ENCODE results near the gene CLDND2. TPM values are rescaled to one million over a fixed set of nuclear protein-coding genes. Genes with fewer than 3 reads are reported as not detected.
"Not testable (repeated sequence)": the region's sequence is repeated elsewhere in the genome, so short reads cannot be mapped to it uniquely, and the experiment has no call there.

Gene CLDND2, protein sequence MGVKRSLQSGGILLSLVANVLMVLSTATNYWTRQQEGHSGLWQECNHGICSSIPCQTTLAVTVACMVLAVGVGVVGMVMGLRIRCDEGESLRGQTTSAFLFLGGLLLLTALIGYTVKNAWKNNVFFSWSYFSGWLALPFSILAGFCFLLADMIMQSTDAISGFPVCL
- total RNA-seq = 1 to 10 TPM in 1 of 2 donors, not detected in 1; 7.9 TPM
- 1 to 10 TPM; 5.9 to 7.6 TPM for polyA plus RNA-seq (ENCODE audit: insufficient read length in 2 of 2)
- long read RNA-seq, donor 1 = 0 reads
- long read RNA-seq, donor 2 = 0 reads
- long read RNA-seq, donor 3 = 0 reads
- long read RNA-seq, donor 4 = 0 reads

DNA sequence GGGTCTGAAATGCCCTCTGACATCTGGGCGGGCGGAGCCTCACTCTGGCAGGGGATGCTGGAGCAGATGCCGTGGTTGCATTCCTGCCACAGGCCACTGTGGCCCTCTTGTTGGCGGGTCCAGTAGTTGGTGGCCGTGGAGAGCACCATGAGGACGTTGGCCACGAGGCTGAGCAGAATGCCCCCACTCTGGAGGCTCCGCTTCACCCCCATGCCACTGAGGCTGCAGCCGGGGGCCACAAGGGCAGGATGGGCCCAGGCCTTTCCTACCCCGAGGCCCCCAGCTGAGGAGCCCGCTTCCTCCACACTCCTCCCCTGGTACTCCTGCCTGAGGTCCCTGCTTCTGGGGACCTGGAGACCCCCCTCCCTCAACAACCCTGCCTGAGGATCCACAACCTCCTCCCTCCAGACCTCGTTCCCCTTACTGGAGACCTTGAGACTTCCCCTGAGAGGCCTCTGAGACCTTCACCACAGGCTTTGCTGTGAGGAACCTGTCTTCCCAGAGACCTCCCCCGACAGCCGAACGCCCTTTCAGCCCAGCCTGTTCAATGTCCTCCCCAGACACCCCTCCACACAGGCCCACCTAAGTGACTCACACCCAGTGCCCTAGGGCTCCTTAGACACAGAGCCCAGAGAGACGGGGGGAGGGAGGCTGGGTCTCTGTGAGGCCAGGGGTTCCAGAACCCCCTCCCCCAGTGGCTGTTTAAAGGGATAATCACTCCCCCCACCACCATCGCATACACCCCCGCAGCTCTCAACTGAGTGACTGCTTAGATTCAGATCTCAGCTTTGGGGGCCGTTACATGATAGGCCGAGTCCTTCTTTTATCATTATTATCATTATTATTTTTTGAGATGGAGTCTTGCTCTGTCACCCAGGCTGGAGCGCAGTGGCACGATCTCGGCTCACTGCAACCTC is at the start of gene CLDND2:
Gene CLDND2, minus strand, starts transcription at position 638 of the 917 bp plus-strand sequence. Its CDS starts 426 bp downstream, at position 212.
- Histone ChIP-seq H3K27ac (ENCODE audit: low read depth, low read length) (peak within 1 kb of the TSS; percentile 89), H3K27me3 (ENCODE audit: control insufficient read depth, insufficient read depth, low read length) (no peaks in the 10 kb centered on the region), H3K4me3 (ENCODE audit: low read depth, low read length) (peak within 1 kb of the TSS; percentile 92), H3K4me1 (ENCODE audit: control insufficient read depth, insufficient read depth, low read length) (peaks cover 38% of the 10 kb centered on the region), H3K9me3 (ENCODE audit: control insufficient read depth, insufficient read depth, low read length) (no peaks in the 10 kb centered on the region), H3K36me3 (ENCODE audit: control insufficient read depth, insufficient read depth, low read length) (no peaks in the 10 kb centered on the region)
- 52% methylated on average over 18 of the region's 23 CpGs for WGBS (ENCODE audit: insufficient coverage)
- DNase-seq (ENCODE audit: low read depth in 4 of 6, low spot score in 6 of 6) = peak in 1 of 6 donors; percentile 9

DNA sequence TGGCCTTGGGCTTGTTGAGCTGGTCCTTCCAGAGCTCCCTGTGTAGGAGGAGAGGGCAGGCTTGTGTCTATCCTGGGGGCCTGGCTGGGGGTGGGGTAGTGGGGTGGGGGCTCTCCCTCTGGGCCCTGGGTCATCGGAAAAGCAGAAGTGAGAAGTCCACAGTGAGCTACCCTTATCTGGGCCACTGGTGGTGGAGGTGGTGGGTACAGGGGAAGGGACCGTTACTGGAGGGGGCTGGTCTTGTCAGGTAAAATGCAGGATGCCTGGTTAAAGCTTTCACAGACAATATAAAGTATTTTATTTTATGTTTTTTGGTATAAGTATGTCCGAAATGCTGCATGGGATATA is 49.0 kb upstream of the CLDND2 start:
- WGBS (ENCODE audit: insufficient coverage) = 83% methylated on average over 1 of the region's 3 CpGs
- no peak for DNase-seq (ENCODE audit: low read depth in 4 of 6, low spot score in 6 of 6)
- Histone ChIP-seq H3K9me3 (ENCODE audit: control insufficient read depth, insufficient read depth, low read length) (no peaks in the 10 kb centered on the region), H3K4me3 (ENCODE audit: low read depth, low read length) (no peak overlapping the region), H3K36me3 (ENCODE audit: control insufficient read depth, insufficient read depth, low read length) (no peaks in the 10 kb centered on the region), H3K27me3 (ENCODE audit: control insufficient read depth, insufficient read depth, low read length) (peaks cover 9% of the 10 kb centered on the region), H3K27ac (ENCODE audit: low read depth, low read length) (no peak overlapping the region), H3K4me1 (ENCODE audit: control insufficient read depth, insufficient read depth, low read length) (peaks cover 4% of the 10 kb centered on the region)

DNA sequence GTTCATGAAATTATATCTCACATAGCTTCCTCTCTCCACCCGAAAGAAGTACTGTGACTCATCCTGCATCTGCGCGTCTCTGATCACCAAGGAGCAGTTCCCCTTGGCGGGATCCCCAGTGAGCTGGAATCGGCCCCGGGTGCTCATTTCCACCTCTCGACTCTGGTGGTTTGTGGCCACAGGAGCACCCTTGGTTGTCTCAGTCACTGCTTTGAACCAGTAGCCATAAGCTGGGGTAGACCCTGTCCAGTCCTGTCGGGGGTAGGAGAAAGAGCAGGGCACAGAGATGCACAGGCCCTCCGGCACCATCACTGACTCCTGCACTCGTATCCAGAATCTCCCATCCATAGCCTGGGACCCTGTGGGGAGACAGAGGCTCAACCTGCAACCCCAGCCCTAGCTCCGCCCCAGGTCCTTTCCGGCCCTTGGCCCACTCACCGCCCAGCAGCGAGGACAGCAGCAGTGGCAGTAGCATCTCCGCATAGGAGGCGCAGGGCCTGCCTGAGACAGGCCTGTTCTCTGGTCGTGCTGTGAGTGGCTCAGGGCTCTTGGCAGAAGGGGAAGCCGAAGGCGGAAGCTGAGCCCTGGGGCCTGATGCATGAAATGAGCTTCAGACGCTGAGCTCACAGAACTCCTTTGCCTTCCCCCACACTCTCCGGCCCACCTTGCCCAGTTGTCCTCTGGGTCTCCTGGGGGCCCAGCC is 48.5 kb upstream of the CLDND2 start, which contains the start of gene SIGLEC10:
Gene SIGLEC10, minus strand, starts transcription at position 536 of the 703 bp plus-strand sequence. Its CDS starts 61 bp downstream, at position 475.
- WGBS (ENCODE audit: insufficient coverage) = 67% methylated on average over 18 of the region's 21 CpGs
- H3K4me3 ChIP-seq (ENCODE audit: low read depth, low read length) = no peak within 1 kb of the TSS
- no peak within 1 kb of the TSS for H3K27ac ChIP-seq (ENCODE audit: low read depth, low read length)
- peaks cover 4% of the 10 kb centered on the region for H3K4me1 ChIP-seq (ENCODE audit: control insufficient read depth, insufficient read depth, low read length)
- peaks cover 9% of the 10 kb centered on the region for H3K27me3 ChIP-seq (ENCODE audit: control insufficient read depth, insufficient read depth, low read length)
- no peaks in the 10 kb centered on the region for H3K9me3 ChIP-seq (ENCODE audit: control insufficient read depth, insufficient read depth, low read length)
- no peaks in the 10 kb centered on the region for H3K36me3 ChIP-seq (ENCODE audit: control insufficient read depth, insufficient read depth, low read length)
- DNase-seq (ENCODE audit: low read depth in 4 of 6, low spot score in 6 of 6) = peak in 1 of 6 donors; percentile 9

DNA sequence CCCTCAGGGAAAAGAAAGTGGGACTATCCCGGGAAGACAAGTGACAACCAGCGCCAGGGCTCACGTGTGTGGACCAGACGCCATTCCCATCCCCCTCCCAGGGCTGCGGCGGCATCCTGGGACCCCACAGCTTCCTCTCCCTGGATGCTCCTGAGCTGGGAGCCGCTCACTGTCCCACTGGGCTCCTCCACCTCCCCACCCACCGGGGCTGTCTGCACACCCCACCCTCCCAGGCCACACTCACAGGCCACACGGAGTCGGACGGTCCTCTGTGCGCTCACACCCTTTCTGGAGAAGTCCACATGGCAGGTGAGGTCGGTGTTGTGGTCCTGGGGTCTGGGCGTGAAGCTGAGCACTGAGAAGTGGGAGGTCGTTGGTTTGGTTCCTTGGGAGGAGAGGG is 47.6 kb upstream of the CLDND2 start:
- H3K9me3 ChIP-seq (ENCODE audit: control insufficient read depth, insufficient read depth, low read length); H3K36me3 ChIP-seq (ENCODE audit: control insufficient read depth, insufficient read depth, low read length); H3K27ac ChIP-seq (ENCODE audit: low read depth, low read length); H3K27me3 ChIP-seq (ENCODE audit: control insufficient read depth, insufficient read depth, low read length); H3K4me1 ChIP-seq (ENCODE audit: control insufficient read depth, insufficient read depth, low read length); H3K4me3 ChIP-seq (ENCODE audit: low read depth, low read length); DNase-seq (ENCODE audit: low read depth in 4 of 6, low spot score in 6 of 6): not testable (repeated sequence)
- 70% methylated on average over 3 of the region's 15 CpGs for WGBS (ENCODE audit: insufficient coverage)

DNA sequence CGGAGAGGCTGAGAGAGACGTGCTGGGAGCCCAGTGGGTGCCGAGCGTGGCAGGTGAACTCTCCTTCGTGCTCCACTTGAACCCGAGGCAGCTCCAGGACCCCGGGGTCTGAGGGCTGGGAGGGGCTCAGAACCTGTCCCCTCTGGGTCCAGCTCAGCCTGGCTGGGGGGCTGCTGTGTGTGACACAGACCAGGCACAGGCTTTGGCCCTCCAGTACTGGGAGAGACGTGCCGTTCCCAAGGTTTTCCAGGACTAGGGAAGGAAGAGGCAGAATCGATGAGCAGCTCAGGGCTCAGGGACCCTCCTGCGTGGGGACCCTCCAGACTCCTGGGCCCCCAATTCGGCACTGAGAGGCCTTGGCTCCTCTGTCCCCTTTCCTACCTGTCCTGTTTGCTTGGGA is 46.4 kb upstream of the CLDND2 start:
- Histone ChIP-seq H3K27me3 (ENCODE audit: control insufficient read depth, insufficient read depth, low read length) (no peaks in the 10 kb centered on the region), H3K9me3 (ENCODE audit: control insufficient read depth, insufficient read depth, low read length) (no peaks in the 10 kb centered on the region), H3K27ac (ENCODE audit: low read depth, low read length) (no peak overlapping the region), H3K4me3 (ENCODE audit: low read depth, low read length) (no peak overlapping the region), H3K4me1 (ENCODE audit: control insufficient read depth, insufficient read depth, low read length) (no peaks in the 10 kb centered on the region), H3K36me3 (ENCODE audit: control insufficient read depth, insufficient read depth, low read length) (no peaks in the 10 kb centered on the region)
- WGBS (ENCODE audit: insufficient coverage) = 87% methylated on average over 8 of the region's 12 CpGs
- DNase-seq (ENCODE audit: low read depth in 4 of 6, low spot score in 6 of 6) = no peak

DNA sequence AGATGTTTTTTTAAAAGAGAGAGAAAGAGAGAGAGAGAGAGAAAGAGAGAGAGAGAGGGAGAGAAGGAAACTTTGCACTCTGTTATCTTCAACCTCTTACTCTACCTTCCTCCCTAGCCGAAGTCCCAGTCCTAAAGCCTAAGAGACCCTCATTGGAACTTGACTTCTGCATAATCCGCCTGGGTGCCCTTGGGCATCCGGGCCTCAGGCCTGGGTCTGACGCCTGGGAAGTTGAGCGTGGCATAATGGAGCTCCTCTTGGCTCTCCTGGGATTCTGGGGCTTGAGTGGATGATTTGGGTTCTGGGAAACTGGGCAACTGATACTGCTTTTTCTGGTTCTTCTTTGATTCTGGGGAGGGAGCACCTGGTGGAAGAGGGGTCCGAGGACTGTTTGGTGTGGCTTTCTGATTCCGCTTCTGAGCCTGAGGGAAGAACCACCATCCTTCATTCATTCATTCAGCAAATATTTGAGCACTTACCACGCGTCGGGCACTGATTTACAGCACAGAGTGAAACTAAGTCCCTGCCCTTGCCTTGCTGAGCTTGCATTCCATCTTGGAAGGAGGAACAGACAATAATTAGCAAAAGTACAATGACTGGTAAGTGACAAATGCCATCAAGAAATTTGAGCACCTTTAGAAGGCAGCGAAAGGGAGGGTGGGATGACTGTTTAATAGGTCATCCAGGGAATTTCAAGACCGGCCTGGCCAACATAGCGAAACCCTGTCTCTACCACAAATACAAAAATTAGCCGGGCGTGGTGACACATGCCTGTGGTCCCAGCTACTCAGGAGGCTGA is 42.3 kb upstream of the CLDND2 start:
- 93% methylated on average over 6 of the region's 15 CpGs for WGBS (ENCODE audit: insufficient coverage)
- Histone ChIP-seq H3K4me3 (ENCODE audit: low read depth, low read length) (no peak overlapping the region), H3K36me3 (ENCODE audit: control insufficient read depth, insufficient read depth, low read length) (no peaks in the 10 kb centered on the region), H3K9me3 (ENCODE audit: control insufficient read depth, insufficient read depth, low read length) (no peaks in the 10 kb centered on the region), H3K27ac (ENCODE audit: low read depth, low read length) (no peak overlapping the region), H3K4me1 (ENCODE audit: control insufficient read depth, insufficient read depth, low read length) (no peaks in the 10 kb centered on the region), H3K27me3 (ENCODE audit: control insufficient read depth, insufficient read depth, low read length) (no peaks in the 10 kb centered on the region)
- DNase-seq (ENCODE audit: low read depth in 4 of 6, low spot score in 6 of 6) = no peak

DNA sequence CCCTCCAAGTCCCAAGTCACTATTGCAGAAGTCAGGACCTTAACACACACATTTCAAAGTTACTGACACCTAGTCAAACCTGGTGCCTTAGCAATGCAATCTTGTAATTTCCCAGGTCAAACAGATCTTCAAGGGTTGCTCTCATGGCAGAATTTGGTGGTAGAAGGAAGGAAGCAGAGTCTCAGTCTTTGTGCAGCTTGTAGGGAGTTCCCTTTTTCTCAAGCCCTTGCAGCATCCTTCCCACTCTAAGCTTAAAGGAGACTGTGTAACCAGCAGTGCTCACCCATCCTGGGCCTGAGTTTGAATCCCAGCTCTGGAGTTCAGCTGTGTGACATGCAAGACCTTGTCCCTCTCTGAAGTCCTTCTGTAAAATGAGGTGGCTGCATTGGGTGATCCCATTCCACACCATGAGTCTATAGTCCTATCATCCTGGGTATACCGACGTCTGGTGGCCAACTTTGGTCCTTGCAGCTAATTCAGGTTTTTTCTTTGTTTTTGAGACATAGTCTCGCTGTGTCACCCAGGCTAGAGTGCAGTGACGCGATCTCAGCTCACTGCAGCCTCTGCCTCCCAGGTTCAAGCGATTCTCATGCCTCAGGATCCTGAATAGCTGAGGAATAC is 38.8 kb upstream of the CLDND2 start:
- no peaks in the 10 kb centered on the region for H3K4me1 ChIP-seq (ENCODE audit: control insufficient read depth, insufficient read depth, low read length)
- H3K27me3 ChIP-seq (ENCODE audit: control insufficient read depth, insufficient read depth, low read length) = no peaks in the 10 kb centered on the region
- H3K4me3 ChIP-seq (ENCODE audit: low read depth, low read length) = no peak overlapping the region
- H3K36me3 ChIP-seq (ENCODE audit: control insufficient read depth, insufficient read depth, low read length) = no peaks in the 10 kb centered on the region
- no peak for DNase-seq (ENCODE audit: low read depth in 4 of 6, low spot score in 6 of 6)
- H3K27ac ChIP-seq (ENCODE audit: low read depth, low read length) = no peak overlapping the region
- whole genome bisulfite sequencing (ENCODE audit: insufficient coverage) = 48% methylated on average over 6 of the region's 6 CpGs
- no peaks in the 10 kb centered on the region for H3K9me3 ChIP-seq (ENCODE audit: control insufficient read depth, insufficient read depth, low read length)

DNA sequence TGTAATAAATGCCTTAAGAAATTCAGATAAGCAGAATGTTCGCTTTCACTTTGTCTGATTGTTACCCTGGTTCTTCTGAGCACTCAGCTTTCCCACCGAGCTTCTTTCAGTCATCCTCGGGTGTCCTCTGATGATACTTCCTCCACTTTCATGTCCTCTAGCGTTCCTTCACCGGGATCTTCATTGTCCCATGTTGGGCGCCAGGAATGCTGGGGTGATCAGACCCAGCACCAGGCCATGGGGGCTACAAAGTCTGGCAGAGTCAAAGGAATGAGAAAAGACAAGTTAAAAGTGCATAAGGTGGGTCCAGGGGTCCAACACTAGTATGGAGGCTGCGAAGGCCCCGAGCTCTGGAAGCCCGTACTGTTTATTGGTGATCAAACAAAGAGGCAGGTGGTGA is 33.3 kb upstream of the CLDND2 start:
- Histone ChIP-seq H3K27me3 (ENCODE audit: control insufficient read depth, insufficient read depth, low read length) (no peaks in the 10 kb centered on the region), H3K36me3 (ENCODE audit: control insufficient read depth, insufficient read depth, low read length) (no peaks in the 10 kb centered on the region), H3K27ac (ENCODE audit: low read depth, low read length) (no peak overlapping the region), H3K4me1 (ENCODE audit: control insufficient read depth, insufficient read depth, low read length) (no peaks in the 10 kb centered on the region), H3K4me3 (ENCODE audit: low read depth, low read length) (no peak overlapping the region), H3K9me3 (ENCODE audit: control insufficient read depth, insufficient read depth, low read length) (peaks cover 4% of the 10 kb centered on the region)
- WGBS (ENCODE audit: insufficient coverage) = 99% methylated on average over 8 of the region's 9 CpGs
- no peak for DNase-seq (ENCODE audit: low read depth in 4 of 6, low spot score in 6 of 6)
